Measurements from ENCODE around the gene PRKD3.

- TF ChIP-seq CTCF (IDR thresholded peaks at IDR 0.05) (no peak), POLR2AphosphoS5 (IDR thresholded peaks at IDR 0.05) (no peak)
Observed at GRCh38 chr2:37302701-37303252, 21.9 kb downstream of the PRKD3 start.

Data from gastroesophageal sphincter (tissue), 3 donors.